GM21737 (cell line): ENCODE results near the gene RMC1.
A peak's percentile ranks its signal among the peaks of the same experiment; 100 is the strongest.
"Not testable (repeated sequence)": the region's sequence is repeated elsewhere in the genome, so short reads cannot be mapped to it uniquely, and the experiment has no call there.

Experiments
- ATAC-seq: cut with Tn5 transposase; IDR thresholded peaks from one replicate; pipeline ENCODE4 v1.9.1; 2021; ENCODE audit warnings: mild to moderate bottlenecking, moderate library complexity; ENCODE audit not compliant: unreplicated experiment

Gene RMC1

DNA sequence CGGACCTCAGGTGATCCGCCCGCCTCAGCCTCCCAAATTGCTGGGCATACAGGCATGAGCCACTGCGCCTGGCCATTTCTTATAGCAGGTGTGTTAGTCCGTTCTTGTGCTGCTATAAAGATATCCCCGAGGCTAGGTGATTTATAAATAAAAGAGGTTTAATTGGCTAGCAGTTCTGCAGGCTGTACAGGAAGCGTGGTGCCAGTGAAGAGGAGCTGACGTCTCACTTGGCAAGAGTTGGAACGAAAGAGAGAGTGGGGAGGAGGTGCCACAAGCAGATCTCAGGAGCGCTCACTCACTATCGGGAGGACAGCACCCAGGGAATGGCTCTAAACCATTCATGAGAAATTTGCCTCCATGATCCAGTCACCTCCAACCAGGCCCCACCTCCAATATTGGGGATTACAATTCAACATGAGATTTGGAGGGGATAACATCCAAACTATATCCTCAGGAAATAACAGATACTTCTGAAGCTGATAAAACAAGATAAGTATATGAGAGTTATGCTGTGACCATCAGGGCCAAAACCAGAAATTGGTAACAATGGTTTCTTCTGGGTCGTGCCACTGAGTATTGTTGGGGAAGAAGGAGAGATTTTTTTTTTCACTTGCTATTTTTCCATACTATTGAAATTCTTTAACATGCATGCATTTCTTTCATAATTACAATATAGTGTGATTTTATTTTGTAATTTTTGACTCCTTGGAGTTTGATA is 7.4 kb upstream of the RMC1 start:
- ATAC-seq: no peak

DNA sequence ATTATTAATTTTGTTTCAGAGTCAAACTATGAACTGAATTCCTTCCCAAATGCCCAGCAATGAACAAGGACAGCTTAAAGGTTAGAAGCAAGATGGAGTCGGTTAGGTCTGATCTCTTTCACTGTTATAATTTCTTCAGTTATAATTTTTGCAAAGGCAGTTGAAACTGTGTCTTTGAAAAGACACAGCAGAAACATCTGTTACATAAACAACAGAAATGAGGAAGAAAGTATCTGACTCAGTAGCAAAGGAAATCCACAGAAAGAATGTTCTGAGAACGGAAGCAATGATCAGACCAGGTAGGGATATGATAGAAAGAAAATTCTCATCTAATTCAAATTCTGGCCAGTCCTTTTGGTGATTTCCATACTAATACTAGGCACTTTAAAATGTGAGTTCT is 5.2 kb upstream of the RMC1 start:
- no peak for ATAC-seq

DNA sequence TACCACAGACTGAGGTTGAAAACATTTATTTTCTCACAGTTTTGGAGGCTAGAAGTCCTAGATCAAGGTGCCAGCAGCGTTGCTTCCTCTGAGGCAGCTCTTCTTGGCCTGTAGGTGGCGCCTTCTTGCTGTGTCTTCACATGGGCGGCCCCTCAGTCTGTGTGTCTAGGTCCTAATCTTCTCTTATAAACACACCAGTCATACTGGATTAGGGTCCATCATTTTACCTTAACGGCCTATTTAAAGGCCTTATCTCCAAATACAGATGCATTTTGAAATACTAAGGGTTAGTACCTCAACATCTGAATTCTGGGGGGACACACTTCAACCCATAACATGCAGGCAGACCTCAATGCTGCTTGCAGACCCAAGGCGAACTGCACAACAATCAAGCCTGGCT is 4.4 kb upstream of the RMC1 start:
- peak; percentile 30 for ATAC-seq

DNA sequence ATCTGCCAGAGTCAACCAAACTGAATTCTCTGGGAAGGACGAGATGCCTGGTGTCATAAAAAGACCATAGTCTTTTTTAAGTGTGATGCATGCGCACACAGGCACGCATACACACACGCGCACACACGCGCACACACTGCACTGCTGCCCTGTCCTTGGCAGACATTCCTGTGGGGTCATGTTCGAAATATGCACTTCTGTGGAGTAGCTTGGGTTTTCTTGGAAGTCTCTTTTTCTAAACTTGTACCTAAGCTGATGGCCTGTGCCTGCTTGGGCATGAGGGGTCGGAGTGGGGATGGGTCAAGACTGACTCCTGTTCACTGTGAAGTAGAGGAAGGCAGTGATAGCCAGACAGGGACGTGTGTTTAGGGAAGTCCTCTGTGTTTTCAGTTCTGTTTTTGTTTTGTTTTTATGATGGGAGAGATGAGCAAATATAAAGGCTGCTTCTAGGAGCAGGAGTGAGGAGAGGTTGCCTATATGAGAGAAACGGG is 4.0 kb upstream of the RMC1 start:
- ATAC-seq: no peak

DNA sequence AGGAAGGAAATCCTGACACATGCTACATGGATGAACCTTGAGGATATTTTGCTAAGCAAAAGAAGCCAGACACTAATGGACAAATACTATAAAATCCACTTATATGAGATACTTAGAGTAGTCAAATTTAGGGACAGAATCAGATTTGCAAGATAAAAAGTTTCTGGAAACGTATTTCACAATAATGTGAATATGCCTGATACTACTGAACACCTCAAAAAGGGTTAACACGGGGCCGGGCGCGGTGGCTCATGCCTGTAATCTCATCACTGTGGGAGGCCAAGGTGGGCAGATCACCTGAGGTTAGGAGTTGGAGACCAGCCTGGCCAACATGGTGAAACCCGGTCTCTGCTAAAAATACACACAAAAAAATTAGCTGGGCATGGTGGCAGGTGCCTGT is 1.7 kb upstream of the RMC1 start:
- ATAC-seq: no peak

DNA sequence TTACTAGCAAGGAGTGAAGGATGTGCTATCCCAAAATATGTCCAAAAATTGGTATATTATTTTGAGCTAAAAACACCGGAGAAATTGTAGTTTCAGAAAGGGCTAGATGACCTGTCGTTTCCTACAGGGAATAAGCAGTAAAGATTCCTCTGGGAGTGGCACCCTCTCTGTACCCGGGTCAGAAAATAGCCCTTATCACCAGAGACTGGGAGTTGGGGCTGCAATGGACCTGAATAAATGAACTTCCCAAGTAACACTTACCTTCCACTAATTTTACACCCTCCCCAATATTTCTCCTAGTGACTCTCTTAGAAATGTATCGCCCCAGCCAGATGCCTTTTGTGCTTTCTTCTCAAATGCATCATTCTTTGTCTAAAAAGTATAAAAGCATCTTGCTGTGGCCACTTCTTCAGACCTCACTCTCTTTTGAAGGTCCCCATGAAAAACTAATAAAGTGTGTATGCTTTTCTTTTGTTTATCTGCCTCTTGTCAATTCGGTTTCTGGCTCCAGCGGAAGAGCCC is 734 bp upstream of the RMC1 start:
- ATAC-seq: no peak

DNA sequence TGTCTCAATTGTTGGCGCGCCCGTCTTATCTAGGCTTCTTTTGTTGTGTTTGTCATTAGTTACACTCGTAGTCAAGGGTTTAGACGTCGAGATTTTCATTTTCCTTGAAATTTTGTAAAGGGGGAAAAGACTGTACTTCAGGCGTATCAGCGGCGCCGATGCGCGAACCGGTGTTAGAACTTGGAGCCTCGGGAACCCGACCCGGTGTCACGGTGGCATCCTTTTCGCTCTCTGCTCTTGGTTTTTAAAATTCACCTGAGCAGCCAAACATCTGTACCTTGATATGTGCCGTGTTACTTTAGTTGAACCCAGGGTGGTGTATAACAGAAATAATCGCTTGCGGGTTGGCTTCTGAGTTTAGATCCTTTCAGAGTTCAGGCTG is 643 bp downstream of the RMC1 start:
- ATAC-seq: no peak

DNA sequence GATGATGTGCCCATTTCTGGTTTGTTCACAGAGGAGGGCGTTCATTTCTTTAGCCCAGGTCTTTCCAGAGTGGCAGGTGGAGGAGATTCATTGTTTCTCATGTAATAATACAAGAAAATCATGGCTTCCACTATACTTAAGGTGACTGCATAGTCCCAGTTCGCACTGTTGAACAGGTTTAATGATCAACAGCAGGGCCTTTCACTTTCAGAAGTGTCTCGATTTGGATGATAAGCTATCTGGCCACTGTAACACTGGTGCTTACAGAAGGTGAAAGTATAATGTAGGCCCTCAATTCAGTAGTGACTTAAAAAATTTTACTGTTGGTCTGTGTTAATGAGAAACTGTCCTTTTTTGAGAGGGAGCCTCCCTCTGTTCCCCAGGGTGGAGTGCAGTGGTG is 1.4 kb downstream of the RMC1 start:
- peak; percentile 47 for ATAC-seq

DNA sequence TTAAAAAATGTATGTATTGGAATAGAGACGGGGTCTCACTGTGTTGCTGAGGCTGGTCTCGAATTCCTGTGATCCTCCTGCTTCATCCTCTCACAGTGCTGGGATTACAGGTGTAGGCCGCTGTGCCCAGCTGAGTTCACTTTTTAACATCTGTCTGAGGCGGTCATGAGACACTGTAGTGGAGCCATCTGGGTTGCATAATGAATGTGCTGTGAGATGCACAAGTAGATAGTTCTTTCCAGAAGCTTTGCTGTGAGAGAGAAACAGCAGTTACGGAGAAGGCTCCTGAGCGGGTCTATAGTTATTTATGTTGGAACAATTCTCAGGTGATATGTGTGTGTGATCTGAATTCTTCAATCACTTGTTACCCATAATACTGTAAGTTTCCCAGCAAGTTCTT is 3.1 kb downstream of the RMC1 start:
- ATAC-seq: no peak

DNA sequence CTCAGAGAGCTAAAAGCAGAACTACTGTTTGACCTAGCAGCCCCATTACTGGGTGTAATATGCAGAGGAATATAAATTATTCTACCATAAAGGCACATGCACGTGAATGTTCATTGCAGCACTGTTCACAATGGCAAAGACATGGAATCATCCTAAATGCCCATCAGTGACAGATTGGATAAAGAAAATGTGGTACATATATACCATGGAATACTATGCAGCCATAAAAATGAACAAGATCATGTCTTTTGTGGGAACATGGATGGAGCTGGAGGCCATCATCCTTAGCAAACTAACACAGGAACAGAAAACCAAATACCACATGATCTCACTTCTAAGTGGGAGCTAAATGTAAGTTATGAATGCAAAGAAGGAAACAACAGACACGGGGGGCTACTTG is 7.6 kb downstream of the RMC1 start:
- ATAC-seq: not testable (repeated sequence)

DNA sequence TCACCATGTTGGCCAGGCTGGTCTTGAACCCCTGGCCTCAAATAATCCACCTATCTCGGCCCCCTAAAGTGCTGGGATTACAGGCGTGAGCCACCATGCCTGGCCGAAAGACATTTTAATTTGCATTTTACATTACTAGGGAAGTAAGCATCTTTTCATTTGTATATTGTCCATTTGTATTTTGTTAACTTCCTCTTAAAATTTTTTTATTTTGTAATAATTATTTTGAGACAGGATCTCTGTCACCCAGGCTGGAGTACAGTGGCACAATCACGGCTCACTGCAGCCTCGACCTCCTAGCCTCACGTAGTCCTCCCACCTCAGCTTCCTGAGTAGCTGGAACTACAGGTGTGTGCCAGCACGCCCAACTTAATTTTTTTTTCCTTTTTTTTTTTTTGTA is 8.9 kb downstream of the RMC1 start:
- ATAC-seq: not testable (repeated sequence)

DNA sequence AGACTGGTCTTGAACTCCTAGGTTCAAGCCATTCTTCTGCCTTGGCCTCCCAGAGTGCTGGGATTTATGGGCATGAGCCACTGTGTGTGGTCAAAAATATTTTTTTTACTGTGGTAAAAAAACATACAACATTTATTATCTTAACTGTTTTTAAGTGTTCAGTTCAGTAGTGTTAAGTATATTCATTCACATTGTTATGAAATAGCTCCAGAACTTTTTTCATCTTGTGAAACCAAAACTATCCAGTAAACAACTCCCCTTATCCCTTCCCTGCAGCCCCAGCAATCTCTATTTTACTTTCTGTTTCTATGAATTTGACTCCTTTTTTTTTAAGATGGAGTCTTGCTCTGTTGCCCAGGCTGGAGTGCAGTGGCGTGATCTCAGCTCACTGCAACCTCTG is 9.3 kb downstream of the RMC1 start:
- ATAC-seq: no peak

DNA sequence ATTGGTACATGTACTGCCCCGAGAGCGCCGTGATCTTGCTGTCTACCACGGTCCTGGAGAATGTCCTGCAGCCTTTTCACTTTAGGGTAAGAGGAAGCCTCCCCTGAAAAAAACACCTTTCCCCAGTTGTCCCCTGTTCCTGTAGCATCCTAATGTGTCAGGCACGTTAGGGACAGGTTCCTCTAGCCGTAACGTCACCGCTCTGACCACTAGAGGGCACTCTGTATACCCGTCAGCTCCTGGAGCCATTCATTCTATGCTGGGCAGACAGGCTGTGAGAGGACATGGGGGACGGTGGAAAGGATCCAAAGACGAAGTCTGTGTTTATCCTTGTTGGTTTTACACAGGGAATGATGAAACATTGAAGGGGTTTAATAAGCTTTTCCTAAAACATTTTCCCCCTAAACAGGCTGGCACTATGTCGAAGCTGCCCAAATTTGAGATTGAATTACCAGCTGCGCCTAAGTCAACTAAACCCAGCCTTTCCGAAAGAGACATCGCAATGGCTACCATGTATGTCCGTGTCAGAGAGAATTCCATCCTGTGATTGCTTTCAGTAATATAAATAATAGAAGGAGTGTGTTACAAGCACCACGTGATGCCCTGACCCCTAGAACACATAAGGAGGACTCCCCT is 12.7 kb downstream of the RMC1 start:
- ATAC-seq: peak; percentile 78

DNA sequence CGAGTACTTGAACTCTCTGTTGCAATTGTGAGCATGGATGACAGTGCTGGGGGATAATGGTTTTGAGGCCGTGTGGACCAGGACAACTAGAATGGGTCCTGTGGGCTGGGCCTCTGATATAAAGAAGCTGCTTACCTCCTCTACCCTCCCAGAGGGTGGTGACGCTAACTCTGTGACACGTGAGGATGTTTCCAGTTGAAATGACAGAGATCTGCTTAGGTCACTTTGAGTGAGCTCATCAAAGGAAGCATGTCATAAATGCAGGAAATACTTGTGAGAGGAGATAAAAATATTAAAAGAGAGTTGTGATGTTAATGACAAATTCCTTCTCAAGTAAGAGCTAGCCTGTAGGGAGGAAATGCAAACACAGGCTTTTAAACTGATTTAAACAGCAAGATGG is 16.4 kb downstream of the RMC1 start:
- no peak for ATAC-seq

DNA sequence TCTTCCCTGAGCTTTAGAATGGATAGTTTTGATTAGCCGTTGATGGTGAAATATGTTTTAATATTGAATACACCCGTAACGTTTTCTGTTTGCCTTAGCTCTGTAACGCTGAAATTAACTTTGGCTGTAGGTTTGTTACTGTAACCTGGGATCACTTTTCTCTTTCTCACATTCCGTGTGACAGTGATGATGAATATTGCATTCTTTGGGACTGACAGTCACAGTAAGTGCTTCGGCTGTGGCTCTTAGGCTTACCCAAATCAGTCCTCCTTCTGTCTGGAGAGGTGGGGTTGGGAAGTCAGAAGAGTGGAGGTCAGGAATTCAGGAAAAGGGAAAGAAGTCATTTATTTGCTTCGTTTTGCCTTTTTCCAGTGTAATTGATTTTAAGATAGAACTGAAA is 18.0 kb downstream of the RMC1 start:
- no peak for ATAC-seq

DNA sequence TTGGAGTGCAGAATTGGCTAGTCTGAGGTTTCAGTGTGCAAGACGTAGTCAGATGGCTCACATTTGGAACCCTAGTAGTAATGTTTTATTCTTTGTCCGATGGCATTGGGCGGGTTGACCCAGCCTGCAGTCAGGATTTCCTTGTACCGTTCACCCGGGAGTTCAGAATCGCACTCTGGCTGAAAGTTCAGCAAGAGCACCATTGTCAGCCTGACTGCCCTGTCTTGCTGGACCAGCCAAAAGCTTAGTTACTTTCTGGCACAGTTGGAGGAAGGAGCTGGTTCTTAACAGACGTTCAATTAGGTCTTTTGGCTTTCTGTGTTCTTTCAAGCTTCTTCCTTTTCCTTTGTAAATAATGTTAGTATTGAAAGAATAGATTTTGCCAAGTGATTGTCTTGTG is 18.6 kb downstream of the RMC1 start:
- ATAC-seq: no peak

DNA sequence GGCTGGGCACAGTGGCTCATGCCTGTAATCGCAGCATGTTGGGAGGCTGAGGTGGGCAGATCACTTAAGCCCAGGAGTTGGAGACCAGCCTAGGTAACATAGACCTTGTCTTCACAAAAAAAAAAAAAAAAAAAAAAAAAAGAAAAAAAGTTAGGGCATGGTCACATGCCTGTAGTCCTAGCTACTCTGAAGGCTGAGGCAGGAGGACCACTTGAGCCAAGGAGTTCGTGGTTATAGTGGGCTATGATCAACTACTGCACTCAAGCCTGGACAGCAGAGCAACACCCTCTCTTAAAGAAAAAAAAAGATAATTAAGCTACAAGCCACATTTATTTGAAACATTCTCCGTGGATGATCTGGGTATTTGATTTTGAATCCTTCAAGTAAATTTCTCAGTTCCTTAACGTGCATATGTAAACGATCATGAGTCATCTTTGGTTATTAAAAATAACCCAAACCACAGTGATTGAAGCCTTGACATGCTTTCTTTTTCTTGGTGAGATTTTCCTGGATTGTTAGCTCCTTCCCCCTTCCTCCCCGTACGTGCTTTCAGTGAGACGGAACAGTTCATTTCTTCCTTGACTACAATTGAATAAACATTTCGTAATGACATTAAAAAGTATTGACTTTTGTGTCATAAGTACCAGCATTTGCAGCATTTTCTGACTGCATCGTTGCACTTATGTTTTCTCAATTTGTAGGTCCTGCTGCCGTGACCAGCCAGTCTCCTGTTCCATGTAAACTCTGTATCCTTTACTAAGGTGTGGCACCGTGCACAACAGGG is 20.3 kb downstream of the RMC1 start:
- ATAC-seq: no peak

DNA sequence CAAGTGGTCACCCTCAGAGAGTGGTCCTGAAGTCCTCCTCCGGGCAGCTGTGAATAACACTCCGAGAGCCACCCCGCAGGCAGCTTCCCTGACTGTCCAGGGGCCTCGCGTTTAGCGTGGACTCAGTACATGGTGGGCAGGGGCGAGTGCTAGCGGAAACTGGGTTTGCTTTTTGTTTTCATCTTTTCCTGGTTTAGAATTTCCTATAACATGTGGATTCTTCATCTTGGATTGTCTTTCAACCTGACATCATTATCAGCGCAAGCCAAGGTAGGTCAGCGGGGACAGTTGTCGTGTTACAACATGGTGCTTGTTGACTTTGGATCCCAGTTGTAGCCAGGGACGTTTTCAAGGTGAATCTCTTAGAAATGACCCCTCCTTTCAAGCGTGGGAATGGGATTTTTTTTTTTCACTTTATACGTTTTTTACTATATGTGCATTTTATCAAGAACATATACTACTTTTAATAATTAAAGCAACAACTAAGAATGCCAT is 20.9 kb downstream of the RMC1 start:
- no peak for ATAC-seq

DNA sequence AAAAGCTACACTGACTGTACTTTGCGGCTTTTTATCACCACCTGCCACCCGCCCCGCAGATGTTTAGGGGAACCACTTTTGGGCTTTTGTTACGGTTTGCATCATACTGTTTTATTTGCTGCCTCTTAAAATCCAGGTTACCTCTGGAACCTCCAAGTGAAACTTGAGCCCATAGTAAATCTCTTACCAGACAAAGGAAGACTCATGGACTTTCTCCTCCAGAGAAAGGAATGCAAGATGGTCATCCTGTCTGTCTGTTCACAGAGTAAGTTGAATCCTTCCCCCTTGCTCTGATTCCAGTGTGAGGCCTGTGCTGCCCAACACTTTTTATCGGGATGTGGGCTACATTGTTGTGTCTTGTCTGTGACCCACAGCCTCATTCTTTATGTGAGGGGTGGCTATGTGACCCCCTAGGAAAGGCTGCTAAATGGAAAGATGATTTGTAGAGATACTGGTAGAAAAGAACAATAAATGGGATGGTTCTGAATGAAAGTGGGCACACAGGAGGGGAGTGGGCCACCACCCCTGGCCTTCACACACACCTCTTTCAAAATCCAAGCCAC is 23.3 kb downstream of the RMC1 start:
- no peak for ATAC-seq

DNA sequence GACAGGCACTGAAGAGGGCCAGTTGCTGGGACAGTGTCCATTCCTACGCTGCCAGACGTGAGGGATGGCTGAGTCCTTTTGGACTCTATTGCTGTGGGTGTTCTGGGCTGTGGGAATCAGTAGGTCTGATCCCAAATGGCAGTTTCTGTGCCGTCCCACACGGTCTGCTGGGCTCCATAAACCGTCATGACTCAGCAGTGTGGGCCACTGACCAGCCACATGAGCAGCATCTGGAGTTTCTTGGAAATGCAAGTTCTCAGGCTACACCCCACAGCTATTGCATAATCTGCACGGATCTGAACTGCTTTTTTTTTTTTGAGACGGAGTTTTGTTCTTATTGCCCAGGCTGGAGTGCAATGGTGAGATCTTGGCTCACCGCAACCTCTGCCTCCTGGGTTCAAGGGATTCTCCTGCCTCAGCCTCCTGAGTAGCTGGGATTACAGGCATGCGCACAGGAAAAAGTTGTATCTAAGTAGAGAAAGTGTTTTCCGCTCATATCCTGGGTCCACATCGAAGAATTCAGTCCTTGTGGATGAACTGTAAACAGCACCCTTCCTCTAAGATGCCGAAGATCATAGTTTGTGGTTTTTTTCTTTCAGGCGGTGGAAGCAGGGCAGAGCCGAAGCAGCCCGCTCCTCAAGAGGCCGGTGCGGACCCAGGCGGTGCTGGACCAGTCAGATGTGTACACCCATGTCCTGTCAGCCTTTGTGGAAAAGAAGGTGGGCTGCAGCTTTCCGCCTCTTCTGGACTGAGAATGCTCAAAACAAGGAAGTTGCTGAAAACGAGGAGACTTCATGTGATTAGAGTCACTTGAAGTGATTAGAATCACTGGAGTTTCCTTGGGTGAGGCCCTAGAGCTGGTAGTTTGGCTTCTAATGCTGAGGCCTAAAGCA is 25.5 kb downstream of the RMC1 start:
- no peak for ATAC-seq
